NT2/D1 (cell line): ENCODE data around the gene DDX10.

ENCODE experiments used
- SUZ12 ChIP-seq: IDR thresholded peaks from 2 replicates; pipeline ENCODE4 v1.6.1; 2011; ENCODE audit not compliant: insufficient read length, insufficient read depth; ENCODE audit errors: extremely low read depth
- YY1 ChIP-seq: IDR thresholded peaks from 2 replicates; pipeline ENCODE4 v1.6.1; 2011; ENCODE audit not compliant: insufficient read length, insufficient read depth
- ZNF274 ChIP-seq: IDR thresholded peaks from 2 replicates; pipeline ENCODE4 v1.6.1; 2011; ENCODE audit warnings: mild to moderate bottlenecking, low read depth, low read length

DNA sequence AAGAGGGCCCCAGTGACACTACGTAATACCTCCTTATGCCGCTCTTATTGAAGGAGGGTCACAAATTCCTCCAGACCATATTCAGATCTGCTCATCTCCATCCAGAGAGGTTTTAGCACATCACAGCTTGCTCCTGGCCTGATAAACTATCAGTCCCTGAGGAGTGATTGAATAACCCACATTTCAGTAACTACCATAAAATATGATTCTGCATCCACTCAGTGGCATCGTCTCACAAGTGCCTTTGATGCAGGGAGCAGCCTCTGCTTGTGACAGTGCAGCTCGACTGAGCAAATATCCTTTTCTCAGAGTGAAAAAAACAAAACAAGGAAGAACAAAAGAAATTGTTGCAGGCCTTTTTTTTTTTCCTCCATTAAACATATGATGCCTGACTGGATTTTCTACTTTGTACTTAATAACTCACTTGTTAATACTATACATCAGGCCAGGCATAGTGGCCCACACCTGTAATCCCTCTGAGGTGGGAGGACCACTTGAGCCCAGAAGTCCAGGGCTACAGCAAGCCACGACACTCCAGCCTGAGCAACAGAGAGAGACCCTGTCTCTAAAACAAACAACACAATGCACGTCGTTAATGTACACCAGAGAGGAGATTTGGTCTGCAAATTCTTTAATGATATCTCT, 64.5 kb downstream of the DDX10 start:
- no peak for TF ChIP-seq SUZ12
- TF ChIP-seq YY1: no peak
- TF ChIP-seq ZNF274: no peak
